HepG2 (cell line): ENCODE results near the gene PIM3. TPM values are rescaled to one million over a fixed set of nuclear protein-coding genes. Genes with fewer than 3 reads are reported as not detected.

Experiments used
- AHDC1 ChIP-seq: sonication (generic); formaldehyde crosslinking; IDR thresholded peaks from 2 replicates; pipeline ENCODE4 v1.5.1; 2020; ENCODE audit warnings: mild to moderate bottlenecking, missing genetic modification reagents, borderline replicate concordance
- ATF4 ChIP-seq, 2 experiments: fragments of 450-650 bp in 1 of 2; sonication (generic) in 1 of 2; formaldehyde crosslinking; IDR thresholded peaks; 2 replicates each; pipeline versions ENCODE4 v1.5.0 to v1.8.0; 2020 to 2022; ENCODE audit warnings: mild to moderate bottlenecking in 1 of 2, missing genetic modification reagents in 1 of 2
- ELF3 ChIP-seq: IDR thresholded peaks from 2 replicates; pipeline ENCODE4 v1.6.1; 2016; ENCODE audit warnings: missing genetic modification reagents, missing compliant biosample characterization
- GATAD2A ChIP-seq: IDR thresholded peaks from 2 replicates; pipeline ENCODE4 v1.6.1; 2016
- GMEB1 ChIP-seq: sonication (generic); formaldehyde crosslinking; IDR thresholded peaks from 2 replicates; pipeline ENCODE4 v1.5.1; 2020; ENCODE audit warnings: missing genetic modification reagents, mild to moderate bottlenecking, borderline replicate concordance
- NAIF1 ChIP-seq: sonication (generic); formaldehyde crosslinking; IDR thresholded peaks from 2 replicates; pipeline ENCODE4 v1.5.0; 2020; ENCODE audit warnings: mild to moderate bottlenecking, missing genetic modification reagents, borderline replicate concordance
- NR2F6 ChIP-seq, 2 experiments: IDR thresholded peaks; 2 replicates each; pipeline ENCODE4 v1.6.1; 2016; ENCODE audit warnings: antibody characterized with exemption in 1 of 2, mild to moderate bottlenecking in 1 of 2
- PHF8 ChIP-seq: sonication (generic); formaldehyde crosslinking; IDR thresholded peaks from 2 replicates; pipeline ENCODE4 v1.5.0; 2020; ENCODE audit warnings: missing genetic modification reagents
- RARA ChIP-seq: IDR thresholded peaks from 2 replicates; pipeline ENCODE4 v1.6.1; 2016; ENCODE audit warnings: missing genetic modification reagents, missing compliant biosample characterization
- SOX5 ChIP-seq: IDR thresholded peaks from 2 replicates; pipeline ENCODE4 v1.6.1; 2016; ENCODE audit warnings: borderline replicate concordance
- TERF1 ChIP-seq: sonication (generic); formaldehyde crosslinking; IDR thresholded peaks from 2 replicates; pipeline ENCODE4 v1.8.0; 2022; ENCODE audit warnings: mild to moderate bottlenecking, missing genetic modification reagents, moderate library complexity
- ZNF280D ChIP-seq: sonication (generic); formaldehyde crosslinking; IDR thresholded peaks from 2 replicates; pipeline ENCODE4 v1.5.1; 2020; ENCODE audit warnings: mild to moderate bottlenecking, missing genetic modification reagents
- ZNF552 ChIP-seq: sonication (generic); formaldehyde crosslinking; IDR thresholded peaks from 2 replicates; pipeline ENCODE4 v1.9.0; 2022; ENCODE audit warnings: missing genetic modification reagents, mild to moderate bottlenecking, borderline replicate concordance
- ZNF569 ChIP-seq: sonication (generic); formaldehyde crosslinking; IDR thresholded peaks from 2 replicates; pipeline ENCODE4 v1.5.0; 2020; ENCODE audit warnings: mild to moderate bottlenecking, missing genetic modification reagents, moderate library complexity, borderline replicate concordance
- ZNF766 ChIP-seq: sonication (generic); formaldehyde crosslinking; IDR thresholded peaks from 2 replicates; pipeline ENCODE4 v1.5.0; 2020; ENCODE audit warnings: missing genetic modification reagents, borderline replicate concordance
- ZSCAN31 ChIP-seq: sonication (generic); formaldehyde crosslinking; IDR thresholded peaks from 2 replicates; pipeline ENCODE4 v1.5.0; 2020; ENCODE audit warnings: low read depth, mild to moderate bottlenecking, missing genetic modification reagents
- polyA plus RNA-seq, 8 experiments: library from polyadenylated mRNA; depleted of rRNA in 3 of 8; stranded (reverse) in 7 of 8; unstranded in 1 of 8; fragments of >200 nt; fragmentation: Illumina TruSeq in 4 of 8; extraction: Trizol in 4 of 8; gene quantifications; 2 replicates each; pipeline versions ENCODE4 v1.2.1 to v1.2.3, GENCODE V29; 2011 to 2016; ENCODE audit warnings: low read depth in 4 of 8, missing spikeins in 1 of 8, mixed read lengths in 1 of 8; ENCODE audit not compliant: insufficient read depth in 1 of 8
- total RNA-seq, 5 experiments: library from RNA; depleted of rRNA; stranded (reverse); fragments of >200 nt; fragmentation: Illumina TruSeq; extraction: Trizol; gene quantifications; 2 replicates each; pipeline ENCODE4 v1.2.3, GENCODE V29; 2016; ENCODE audit warnings: low read depth in 1 of 5

The PIM3 gene
- total and polyA plus RNA-seq, 2 of the 13 experiments (the other 11 are each of a cell fraction or from before 2014, with no cell fraction given) = 21.6 to 31.2 TPM

GRCh38 chr22:49951000-49951677, 9.4 kb upstream of the PIM3 start (continued):
- TF ChIP-seq SOX5 (CRISPR knock-in tag) (peak; percentile 41; the same call in 1 of the 2 replicates), RARA (CRISPR knock-in tag) (peak; percentile 45), GMEB1 (CRISPR knock-in tag) (no peak), PHF8 (CRISPR knock-in tag) (no peak), ZNF569 (CRISPR knock-in tag) (no peak), NR2F6 (IDR thresholded peaks at IDR 0.05) (no peak), NR2F6 (CRISPR knock-in tag; IDR thresholded peaks at IDR 0.05) (peak; percentile 16; the same call in 1 of the 2 replicates), ZNF280D (0 out of 2 replicates have a peak, but pooled peaks have one; percentile 17), ZSCAN31 (peak; percentile 60; the same call in 1 of the 2 replicates), ZNF552 (no peak), ELF3 (CRISPR knock-in tag) (0 out of 2 replicates have a peak, but pooled peaks have one; percentile 26), NAIF1 (CRISPR knock-in tag) (no peak), ZNF766 (no peak), TERF1 (0 out of 2 replicates have a peak, but pooled peaks have one; percentile 33), GATAD2A (CRISPR knock-in tag) (peak; percentile 14; the same call in 1 of the 2 replicates), AHDC1 (CRISPR knock-in tag) (no peak), ATF4 (CRISPR knock-in tag; IDR thresholded peaks at IDR 0.05) (no peak)
